ENCODE results near the gene MARCOL.

MARCOL gene

DNA sequence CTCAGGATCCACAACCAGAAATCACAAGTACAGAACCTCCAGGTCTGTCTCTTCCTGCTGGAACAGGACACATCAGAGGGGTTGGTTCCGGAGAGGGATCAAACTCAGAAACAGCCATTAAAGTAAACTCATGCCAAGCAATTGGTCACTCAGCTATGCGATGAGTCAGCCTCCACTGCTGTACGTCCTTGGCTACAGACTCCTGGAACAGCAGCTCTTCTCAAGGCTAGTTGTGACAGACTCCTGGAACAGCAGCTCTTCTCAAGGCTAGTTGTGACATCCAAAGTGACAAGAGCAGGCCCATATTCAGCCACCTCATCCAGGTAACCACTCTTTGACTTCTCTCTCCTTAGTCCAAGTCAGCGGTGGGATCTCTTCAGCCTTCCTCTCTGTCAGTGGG is 30.2 kb downstream of the MARCOL start, which contains the start of gene SPINK13:
Gene SPINK13 (plus strand): TSS at position 229 of the 400 bp plus-strand sequence. CDS start 1,279 bp downstream, outside the sequence.
- TF ChIP-seq FOXP2 (optimal IDR thresholded peaks at IDR 0.05; ENCODE audit: borderline replicate concordance, extremely low read depth, extremely low read length, insufficient read depth), result no peak
- TF ChIP-seq TAF1 (IDR thresholded peaks at IDR 0.05; ENCODE audit: borderline replicate concordance, insufficient read depth, low read length), result no peak
- TF ChIP-seq POLR2AphosphoS5 (IDR thresholded peaks at IDR 0.05; ENCODE audit: low read depth, low read length), result no peak
- TF ChIP-seq, protein P1, sequence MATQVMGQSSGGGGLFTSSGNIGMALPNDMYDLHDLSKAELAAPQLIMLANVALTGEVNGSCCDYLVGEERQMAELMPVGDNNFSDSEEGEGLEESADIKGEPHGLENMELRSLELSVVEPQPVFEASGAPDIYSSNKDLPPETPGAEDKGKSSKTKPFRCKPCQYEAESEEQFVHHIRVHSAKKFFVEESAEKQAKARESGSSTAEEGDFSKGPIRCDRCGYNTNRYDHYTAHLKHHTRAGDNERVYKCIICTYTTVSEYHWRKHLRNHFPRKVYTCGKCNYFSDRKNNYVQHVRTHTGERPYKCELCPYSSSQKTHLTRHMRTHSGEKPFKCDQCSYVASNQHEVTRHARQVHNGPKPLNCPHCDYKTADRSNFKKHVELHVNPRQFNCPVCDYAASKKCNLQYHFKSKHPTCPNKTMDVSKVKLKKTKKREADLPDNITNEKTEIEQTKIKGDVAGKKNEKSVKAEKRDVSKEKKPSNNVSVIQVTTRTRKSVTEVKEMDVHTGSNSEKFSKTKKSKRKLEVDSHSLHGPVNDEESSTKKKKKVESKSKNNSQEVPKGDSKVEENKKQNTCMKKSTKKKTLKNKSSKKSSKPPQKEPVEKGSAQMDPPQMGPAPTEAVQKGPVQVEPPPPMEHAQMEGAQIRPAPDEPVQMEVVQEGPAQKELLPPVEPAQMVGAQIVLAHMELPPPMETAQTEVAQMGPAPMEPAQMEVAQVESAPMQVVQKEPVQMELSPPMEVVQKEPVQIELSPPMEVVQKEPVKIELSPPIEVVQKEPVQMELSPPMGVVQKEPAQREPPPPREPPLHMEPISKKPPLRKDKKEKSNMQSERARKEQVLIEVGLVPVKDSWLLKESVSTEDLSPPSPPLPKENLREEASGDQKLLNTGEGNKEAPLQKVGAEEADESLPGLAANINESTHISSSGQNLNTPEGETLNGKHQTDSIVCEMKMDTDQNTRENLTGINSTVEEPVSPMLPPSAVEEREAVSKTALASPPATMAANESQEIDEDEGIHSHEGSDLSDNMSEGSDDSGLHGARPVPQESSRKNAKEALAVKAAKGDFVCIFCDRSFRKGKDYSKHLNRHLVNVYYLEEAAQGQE (IDR thresholded peaks at IDR 0.05; ENCODE audit: insufficient read depth in 1 of 2, low read depth in 2 of 2, low read length in 2 of 2), result no peak
- TF ChIP-seq SIN3A (IDR thresholded peaks at IDR 0.05; ENCODE audit: borderline replicate concordance, insufficient read depth, low read length), result no peak

DNA sequence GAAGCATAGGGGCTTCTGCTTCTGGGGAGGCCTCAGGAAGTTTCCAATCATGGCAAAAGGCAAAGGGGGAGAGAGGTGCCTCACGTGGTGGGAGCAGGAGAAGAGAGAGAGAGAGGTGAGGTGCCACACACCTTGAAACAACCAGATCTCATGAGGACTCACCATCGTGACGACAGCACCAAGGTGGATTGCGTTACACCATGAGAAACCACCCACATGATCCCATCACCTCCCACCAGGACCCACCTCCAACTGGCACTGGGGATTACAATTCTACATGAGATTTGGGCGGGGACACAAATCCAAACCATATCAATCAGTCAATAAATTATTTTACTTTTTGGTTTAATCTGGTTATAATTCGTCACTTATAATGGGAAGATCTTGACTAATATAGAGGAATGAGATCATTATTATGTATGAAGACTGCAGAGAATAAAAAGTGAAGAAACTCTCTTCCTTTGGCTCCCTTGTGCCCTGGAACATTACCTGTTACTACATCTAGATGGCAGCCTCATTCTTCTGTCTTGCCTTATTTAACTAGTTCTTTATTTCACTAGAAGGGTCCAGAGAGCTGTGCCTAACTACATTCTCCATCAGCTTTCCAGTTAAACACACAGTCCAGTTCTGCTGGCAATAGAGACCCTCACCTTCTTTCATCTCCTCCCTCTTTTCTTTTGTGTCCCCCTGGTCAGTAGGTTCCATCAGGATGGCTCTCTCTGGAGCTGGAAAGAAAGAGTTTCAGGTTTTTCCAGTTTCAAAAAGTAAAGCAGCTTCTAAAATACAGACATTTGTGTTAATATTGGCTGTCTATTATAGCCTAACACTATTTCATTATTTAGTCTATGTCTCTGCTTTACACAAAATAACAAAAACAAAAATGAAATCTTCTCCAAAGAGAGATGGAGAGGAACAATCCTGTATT is 52.2 kb downstream of the MARCOL start:
- TF ChIP-seq, protein P1 (IDR thresholded peaks at IDR 0.05; ENCODE audit: insufficient read depth in 1 of 2, low read depth in 2 of 2, low read length in 2 of 2), result no peak
- TF ChIP-seq POLR2AphosphoS5 (IDR thresholded peaks at IDR 0.05; ENCODE audit: low read depth, low read length), result no peak
- no peak for TF ChIP-seq FOXP2 (optimal IDR thresholded peaks at IDR 0.05; ENCODE audit: borderline replicate concordance, extremely low read depth, extremely low read length, insufficient read depth)
- no peak for TF ChIP-seq SIN3A (IDR thresholded peaks at IDR 0.05; ENCODE audit: borderline replicate concordance, insufficient read depth, low read length)
- no peak for TF ChIP-seq TAF1 (IDR thresholded peaks at IDR 0.05; ENCODE audit: borderline replicate concordance, insufficient read depth, low read length)

Data from PFSK-1 (cell line).